ENCODE data around the gene SPCS3.
"Not testable (repeated sequence)": the region's sequence is repeated elsewhere in the genome, so short reads cannot be mapped to it uniquely, and the experiment has no call there.

SPCS3 gene

GRCh38 chr4:176320340-176320975 is 692 bp downstream of the SPCS3 start:
- Mint-ChIP-seq H3K9me3 (ENCODE audit: low read depth) (no peaks in the 10 kb centered on the region), H3K4me1 (ENCODE audit: low read depth) (peaks cover 52% of the 10 kb centered on the region), H3K36me3 (peaks cover 4% of the 10 kb centered on the region), H3K4me3 (peak overlapping the region; percentile 96), H3K27ac (peak overlapping the region; percentile 90), H3K27me3 (no peaks in the 10 kb centered on the region)

- Mint-ChIP-seq H3K36me3 (peaks cover 4% of the 10 kb centered on the region), H3K27me3 (no peaks in the 10 kb centered on the region), H3K9me3 (ENCODE audit: low read depth) (no peaks in the 10 kb centered on the region), H3K4me1 (ENCODE audit: low read depth) (peaks cover 53% of the 10 kb centered on the region), H3K27ac (peak overlapping the region; percentile 90), H3K4me3 (peak overlapping the region; percentile 96)
Measured at GRCh38 chr4:176320976-176321361, 1.2 kb downstream of the SPCS3 start.

GRCh38 chr4:176321589-176321988 is 1.8 kb downstream of the SPCS3 start:
- Mint-ChIP-seq H3K27me3 (no peaks in the 10 kb centered on the region), H3K27ac (peak overlapping the region; percentile 90), H3K9me3 (ENCODE audit: low read depth) (no peaks in the 10 kb centered on the region), H3K36me3 (peaks cover 4% of the 10 kb centered on the region), H3K4me1 (ENCODE audit: low read depth) (peaks cover 58% of the 10 kb centered on the region), H3K4me3 (peak overlapping the region; percentile 96)

- no peaks in the 10 kb centered on the region for H3K27me3 Mint-ChIP-seq
- no peaks in the 10 kb centered on the region for H3K9me3 Mint-ChIP-seq (ENCODE audit: low read depth)
- H3K4me3 Mint-ChIP-seq = peak overlapping the region; percentile 49
- peaks cover 68% of the 10 kb centered on the region for H3K4me1 Mint-ChIP-seq (ENCODE audit: low read depth)
- H3K27ac Mint-ChIP-seq = peak overlapping the region; percentile 5
- H3K36me3 Mint-ChIP-seq = peaks cover 4% of the 10 kb centered on the region
Measured at GRCh38 chr4:176323511-176324160, 3.9 kb downstream of the SPCS3 start.

GRCh38 chr4:176324876-176325275 is 5.1 kb downstream of the SPCS3 start:
- Mint-ChIP-seq H3K4me1 (ENCODE audit: low read depth) (peaks cover 61% of the 10 kb centered on the region), H3K4me3 (peak overlapping the region; percentile 67)

GRCh38 chr4:176333076-176333475 is 13.3 kb downstream of the SPCS3 start:
- H3K9me3 Mint-ChIP-seq (ENCODE audit: low read depth) = no peaks in the 10 kb centered on the region
- H3K4me3 Mint-ChIP-seq = no peak overlapping the region
- H3K36me3 Mint-ChIP-seq = peaks cover 8% of the 10 kb centered on the region
- peak overlapping the region; percentile 41 for H3K27ac Mint-ChIP-seq
- no peaks in the 10 kb centered on the region for H3K27me3 Mint-ChIP-seq
- H3K4me1 Mint-ChIP-seq (ENCODE audit: low read depth) = peaks cover 26% of the 10 kb centered on the region

More at GRCh38 chr4:176324876-176325275, 5.1 kb downstream of the SPCS3 start:
- H3K27ac Mint-ChIP-seq = peak overlapping the region; percentile 46
- H3K27me3 Mint-ChIP-seq; H3K36me3 Mint-ChIP-seq; H3K9me3 Mint-ChIP-seq (ENCODE audit: low read depth): not testable (repeated sequence)

- Mint-ChIP-seq H3K27ac (no peak overlapping the region), H3K36me3 (peaks cover 8% of the 10 kb centered on the region), H3K4me3 (no peak overlapping the region), H3K9me3 (ENCODE audit: low read depth) (no peaks in the 10 kb centered on the region), H3K4me1 (ENCODE audit: low read depth) (peaks cover 21% of the 10 kb centered on the region), H3K27me3 (no peaks in the 10 kb centered on the region)
Measured at GRCh38 chr4:176334066-176334465, 14.3 kb downstream of the SPCS3 start.

- H3K27ac Mint-ChIP-seq = no peak overlapping the region
- H3K9me3 Mint-ChIP-seq (ENCODE audit: low read depth) = no peaks in the 10 kb centered on the region
- H3K36me3 Mint-ChIP-seq = peaks cover 8% of the 10 kb centered on the region
- peaks cover 19% of the 10 kb centered on the region for H3K4me1 Mint-ChIP-seq (ENCODE audit: low read depth)
- H3K27me3 Mint-ChIP-seq = no peaks in the 10 kb centered on the region
- H3K4me3 Mint-ChIP-seq = no peak overlapping the region
Measured at GRCh38 chr4:176335421-176335820, 15.7 kb downstream of the SPCS3 start.

GRCh38 chr4:176339936-176340761 is 20.4 kb downstream of the SPCS3 start:
- Mint-ChIP-seq H3K36me3 (peaks cover 4% of the 10 kb centered on the region), H3K4me3 (no peak overlapping the region), H3K9me3 (ENCODE audit: low read depth) (peaks cover 4% of the 10 kb centered on the region), H3K27ac (no peak overlapping the region), H3K4me1 (ENCODE audit: low read depth) (peaks cover 1% of the 10 kb centered on the region), H3K27me3 (no peaks in the 10 kb centered on the region)

- no peak overlapping the region for H3K4me3 Mint-ChIP-seq
- no peaks in the 10 kb centered on the region for H3K27me3 Mint-ChIP-seq
- H3K27ac Mint-ChIP-seq = no peak overlapping the region
- H3K4me1 Mint-ChIP-seq (ENCODE audit: low read depth) = peaks cover 1% of the 10 kb centered on the region
- H3K36me3 Mint-ChIP-seq = peaks cover 7% of the 10 kb centered on the region
- H3K9me3 Mint-ChIP-seq (ENCODE audit: low read depth) = peaks cover 8% of the 10 kb centered on the region
Measured at GRCh38 chr4:176340871-176341685, 21.3 kb downstream of the SPCS3 start.

- Mint-ChIP-seq H3K36me3 (peaks cover 11% of the 10 kb centered on the region), H3K4me1 (ENCODE audit: low read depth) (peaks cover 1% of the 10 kb centered on the region), H3K4me3 (no peak overlapping the region), H3K27ac (no peak overlapping the region), H3K27me3 (no peaks in the 10 kb centered on the region), H3K9me3 (ENCODE audit: low read depth) (peaks cover 14% of the 10 kb centered on the region)
Measured at GRCh38 chr4:176342384-176342783, 22.6 kb downstream of the SPCS3 start.

- Mint-ChIP-seq H3K4me3 (no peak overlapping the region), H3K27me3 (no peaks in the 10 kb centered on the region), H3K36me3 (peaks cover 14% of the 10 kb centered on the region), H3K9me3 (ENCODE audit: low read depth) (peaks cover 14% of the 10 kb centered on the region), H3K27ac (no peak overlapping the region), H3K4me1 (ENCODE audit: low read depth) (peaks cover 1% of the 10 kb centered on the region)
Measured at GRCh38 chr4:176343286-176343685, 23.5 kb downstream of the SPCS3 start.

- peaks cover 22% of the 10 kb centered on the region for H3K36me3 Mint-ChIP-seq
- H3K27ac Mint-ChIP-seq; H3K4me3 Mint-ChIP-seq; H3K27me3 Mint-ChIP-seq; H3K4me1 Mint-ChIP-seq (ENCODE audit: low read depth): not testable (repeated sequence)
- H3K9me3 Mint-ChIP-seq (ENCODE audit: low read depth) = peaks cover 21% of the 10 kb centered on the region
Measured at GRCh38 chr4:176345346-176345745, 25.6 kb downstream of the SPCS3 start.

- peaks cover 25% of the 10 kb centered on the region for H3K36me3 Mint-ChIP-seq
Measured at GRCh38 chr4:176346836-176347235, 27.1 kb downstream of the SPCS3 start.

More at GRCh38 chr4:176346836-176347235, 27.1 kb downstream of the SPCS3 start:
- not testable (repeated sequence) for H3K27ac Mint-ChIP-seq; H3K4me3 Mint-ChIP-seq; H3K4me1 Mint-ChIP-seq (ENCODE audit: low read depth); H3K27me3 Mint-ChIP-seq
- peaks cover 24% of the 10 kb centered on the region for H3K9me3 Mint-ChIP-seq (ENCODE audit: low read depth)

Measured in activated naive CD8-positive, alpha-beta T cell (primary cell).